ENCODE data around the gene TRPV6. TPM values are rescaled to one million over a fixed set of nuclear protein-coding genes. Genes with fewer than 3 reads are reported as not detected.

TRPV6 gene
- total and polyA plus RNA-seq, 2 experiments from 2014 or later: 3.5 to 3.7 TPM

DNA sequence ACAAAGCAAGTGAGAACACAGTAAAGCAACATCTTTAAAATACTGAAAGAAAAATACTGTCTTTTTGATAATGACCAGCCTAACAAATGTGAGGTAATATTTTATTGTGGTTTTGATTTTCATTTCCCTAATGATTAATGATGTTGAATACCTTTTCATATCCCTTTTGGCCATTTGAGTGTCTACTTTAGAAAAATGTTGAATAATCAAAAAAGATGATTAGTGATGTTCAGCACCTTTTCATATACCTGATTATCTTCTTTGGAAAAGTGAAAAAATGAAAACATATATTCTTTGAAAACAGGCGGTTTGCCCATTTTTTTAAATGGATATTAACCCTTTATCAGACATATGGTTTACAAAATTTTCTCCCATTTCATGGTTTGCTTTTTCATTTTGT, 62.8 kb downstream of the TRPV6 start:
- Histone ChIP-seq H3K4me2 (no peak overlapping the region), H3K27ac (no peak overlapping the region), H3K9me3 (ENCODE audit: low read depth) (no peaks in the 10 kb centered on the region), H4K20me1 (ENCODE audit: insufficient read depth, poor library complexity, severe bottlenecking) (no peaks in the 10 kb centered on the region), H3K4me3 (no peak overlapping the region), H3K4me1 (ENCODE audit: insufficient read depth) (no peaks in the 10 kb centered on the region), H3K36me3 (replicated peaks; ENCODE audit: insufficient read depth, low read depth) (no peaks in the 10 kb centered on the region), H3K27me3 (no peaks in the 10 kb centered on the region), H2AFZ (no peak overlapping the region), H3K9me2 (replicated peaks; ENCODE audit: insufficient read depth) (no peaks in the 10 kb centered on the region), H3K79me2 (no peaks in the 10 kb centered on the region)
- WGBS (ENCODE audit: low lambda C conversion rate, missing lambda C conversion rate): 62% methylated on average over 1 of the region's 1 CpG
- no peak for DNase-seq (ENCODE audit: low spot score)
- TF ChIP-seq EZH2 (IDR thresholded peaks at IDR 0.05; ENCODE audit: borderline replicate concordance) (no peak), EZH2phosphoT487 (IDR thresholded peaks at IDR 0.05; ENCODE audit: low read depth, severe bottlenecking, unreplicated experiment) (no peak)
- TF ChIP-seq, protein P1, sequence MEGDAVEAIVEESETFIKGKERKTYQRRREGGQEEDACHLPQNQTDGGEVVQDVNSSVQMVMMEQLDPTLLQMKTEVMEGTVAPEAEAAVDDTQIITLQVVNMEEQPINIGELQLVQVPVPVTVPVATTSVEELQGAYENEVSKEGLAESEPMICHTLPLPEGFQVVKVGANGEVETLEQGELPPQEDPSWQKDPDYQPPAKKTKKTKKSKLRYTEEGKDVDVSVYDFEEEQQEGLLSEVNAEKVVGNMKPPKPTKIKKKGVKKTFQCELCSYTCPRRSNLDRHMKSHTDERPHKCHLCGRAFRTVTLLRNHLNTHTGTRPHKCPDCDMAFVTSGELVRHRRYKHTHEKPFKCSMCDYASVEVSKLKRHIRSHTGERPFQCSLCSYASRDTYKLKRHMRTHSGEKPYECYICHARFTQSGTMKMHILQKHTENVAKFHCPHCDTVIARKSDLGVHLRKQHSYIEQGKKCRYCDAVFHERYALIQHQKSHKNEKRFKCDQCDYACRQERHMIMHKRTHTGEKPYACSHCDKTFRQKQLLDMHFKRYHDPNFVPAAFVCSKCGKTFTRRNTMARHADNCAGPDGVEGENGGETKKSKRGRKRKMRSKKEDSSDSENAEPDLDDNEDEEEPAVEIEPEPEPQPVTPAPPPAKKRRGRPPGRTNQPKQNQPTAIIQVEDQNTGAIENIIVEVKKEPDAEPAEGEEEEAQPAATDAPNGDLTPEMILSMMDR (IDR thresholded peaks at IDR 0.05; ENCODE audit: poor library complexity): no peak

Other genes with a start within 250 kb of the TRPV6 start
- 69.8 and 71.2 TPM in 2 replicates for gene PRSS1, start 136.3 kb downstream of the TRPV6 start, total RNA-seq
- 67.6 and 78.5 TPM in 2 replicates for gene PRSS1, start 136.3 kb downstream of the TRPV6 start, polyA plus RNA-seq
- 94.7 and 144 TPM in 2 replicates for gene PRSS2, start 114.8 kb downstream of the TRPV6 start, total RNA-seq
- 241 and 273 TPM in 2 replicates for gene PRSS2, start 114.8 kb downstream of the TRPV6 start, polyA plus RNA-seq
- gene EPHB6, start 30.7 kb downstream of the TRPV6 start, total RNA-seq: 7.4 and 14.8 TPM in 2 replicates
- gene EPHB6, start 30.7 kb downstream of the TRPV6 start, polyA plus RNA-seq: 23.0 and 29.6 TPM in 2 replicates
- not detected in 2 replicates for gene TRPV5, start 48.0 kb upstream of the TRPV6 start, total RNA-seq
- gene TRPV5, start 48.0 kb upstream of the TRPV6 start, polyA plus RNA-seq: not detected in 2 replicates
- not detected in 2 replicates for gene LLCFC1, start 53.7 kb upstream of the TRPV6 start, total RNA-seq
- gene LLCFC1, start 53.7 kb upstream of the TRPV6 start, polyA plus RNA-seq: not detected in 2 replicates
- gene KEL, start 76.6 kb upstream of the TRPV6 start, total RNA-seq: 8.7 and 22.4 TPM in 2 replicates
- 12.7 and 12.8 TPM in 2 replicates for gene KEL, start 76.6 kb upstream of the TRPV6 start, polyA plus RNA-seq
- not detected in 2 replicates for gene OR9A2, start 141.4 kb upstream of the TRPV6 start, total RNA-seq
- not detected in 2 replicates for gene OR9A2, start 141.4 kb upstream of the TRPV6 start, polyA plus RNA-seq
- not detected in 2 replicates for gene OR6V1, start 166.6 kb upstream of the TRPV6 start, total RNA-seq
- 0.34 TPM in 1 of 2 replicates, not detected in the other for gene OR6V1, start 166.6 kb upstream of the TRPV6 start, polyA plus RNA-seq
- gene PIP, start 246.3 kb upstream of the TRPV6 start, total RNA-seq: not detected in 2 replicates
- not detected in 2 replicates for gene PIP, start 246.3 kb upstream of the TRPV6 start, polyA plus RNA-seq